ENCODE measurements around the gene DNAJC13.

DNAJC13 gene

GRCh38 chr3:132464066-132464465 lies 46.8 kb downstream of the DNAJC13 start:
- peaks cover 87% of the 10 kb centered on the region for H3K36me3 ChIP-seq (ENCODE audit: insufficient read depth, insufficient read length, low read length)
- no peak overlapping the region for H3K4me3 ChIP-seq (ENCODE audit: insufficient read length, low read depth)
- H3K27me3 ChIP-seq (ENCODE audit: insufficient read depth, insufficient read length) = no peaks in the 10 kb centered on the region
- H3K9me3 ChIP-seq (ENCODE audit: insufficient read depth, low read length) = 0 out of 2 replicates have a peak, but pooled peaks cover 7% of the 10 kb centered on the region
- no peak overlapping the region for H3K9ac ChIP-seq (ENCODE audit: insufficient read length, low read depth)
- no peak for DNase-seq (ENCODE audit: low read depth, low spot score)
- no peaks in the 10 kb centered on the region for H3K4me1 ChIP-seq (ENCODE audit: insufficient read depth, insufficient read length)
- TF ChIP-seq SUZ12 (IDR thresholded peaks at IDR 0.05; ENCODE audit: extremely low read depth, insufficient read depth, insufficient read length) = no peak
- TF ChIP-seq YY1 (IDR thresholded peaks at IDR 0.05; ENCODE audit: insufficient read depth, insufficient read length) = no peak
- no peak for TF ChIP-seq ZNF274 (IDR thresholded peaks at IDR 0.05; ENCODE audit: low read depth, low read length)

GRCh38 chr3:132469326-132469725 lies 52.0 kb downstream of the DNAJC13 start:
- Histone ChIP-seq H3K27me3 (ENCODE audit: insufficient read depth, insufficient read length) (no peaks in the 10 kb centered on the region), H3K4me3 (ENCODE audit: insufficient read length, low read depth) (no peak overlapping the region), H3K9ac (ENCODE audit: insufficient read length, low read depth) (no peak overlapping the region), H3K36me3 (ENCODE audit: insufficient read depth, insufficient read length, low read length) (peaks cover 62% of the 10 kb centered on the region), H3K4me1 (ENCODE audit: insufficient read depth, insufficient read length) (no peaks in the 10 kb centered on the region), H3K9me3 (ENCODE audit: insufficient read depth, low read length) (peaks cover 17% of the 10 kb centered on the region; the same call in 1 of the 2 replicates)
- TF ChIP-seq ZNF274 (IDR thresholded peaks at IDR 0.05; ENCODE audit: low read depth, low read length) = no peak
- TF ChIP-seq SUZ12 (IDR thresholded peaks at IDR 0.05; ENCODE audit: extremely low read depth, insufficient read depth, insufficient read length) = no peak
- TF ChIP-seq YY1 (IDR thresholded peaks at IDR 0.05; ENCODE audit: insufficient read depth, insufficient read length) = no peak
- no peak for DNase-seq (ENCODE audit: low read depth, low spot score)

GRCh38 chr3:132486099-132486498 lies 68.8 kb downstream of the DNAJC13 start:
- Histone ChIP-seq H3K9me3 (ENCODE audit: insufficient read depth, low read length) (no peaks in the 10 kb centered on the region), H3K9ac (ENCODE audit: insufficient read length, low read depth) (no peak overlapping the region), H3K36me3 (ENCODE audit: insufficient read depth, insufficient read length, low read length) (peaks cover 74% of the 10 kb centered on the region), H3K4me3 (ENCODE audit: insufficient read length, low read depth) (no peak overlapping the region), H3K27me3 (ENCODE audit: insufficient read depth, insufficient read length) (no peaks in the 10 kb centered on the region), H3K4me1 (ENCODE audit: insufficient read depth, insufficient read length) (no peaks in the 10 kb centered on the region)
- no peak for TF ChIP-seq ZNF274 (IDR thresholded peaks at IDR 0.05; ENCODE audit: low read depth, low read length)
- no peak for TF ChIP-seq YY1 (IDR thresholded peaks at IDR 0.05; ENCODE audit: insufficient read depth, insufficient read length)
- TF ChIP-seq SUZ12 (IDR thresholded peaks at IDR 0.05; ENCODE audit: extremely low read depth, insufficient read depth, insufficient read length) = no peak
- DNase-seq (ENCODE audit: low read depth, low spot score) = no peak

- TF ChIP-seq SUZ12 (IDR thresholded peaks at IDR 0.05; ENCODE audit: extremely low read depth, insufficient read depth, insufficient read length) = no peak
- DNase-seq (ENCODE audit: low read depth, low spot score) = no peak
- Histone ChIP-seq H3K4me3 (ENCODE audit: insufficient read length, low read depth) (no peak overlapping the region), H3K9ac (ENCODE audit: insufficient read length, low read depth) (no peak overlapping the region), H3K27me3 (ENCODE audit: insufficient read depth, insufficient read length) (no peaks in the 10 kb centered on the region), H3K36me3 (ENCODE audit: insufficient read depth, insufficient read length, low read length) (peaks cover 78% of the 10 kb centered on the region), H3K4me1 (ENCODE audit: insufficient read depth, insufficient read length) (no peaks in the 10 kb centered on the region), H3K9me3 (ENCODE audit: insufficient read depth, low read length) (no peaks in the 10 kb centered on the region)
Measured at GRCh38 chr3:132488151-132488550, 70.8 kb downstream of the DNAJC13 start.

- Histone ChIP-seq H3K4me3 (ENCODE audit: insufficient read length, low read depth) (no peak overlapping the region), H3K36me3 (ENCODE audit: insufficient read depth, insufficient read length, low read length) (peaks cover 95% of the 10 kb centered on the region)
- TF ChIP-seq SUZ12 (IDR thresholded peaks at IDR 0.05; ENCODE audit: extremely low read depth, insufficient read depth, insufficient read length) = no peak
- no peak for TF ChIP-seq YY1 (IDR thresholded peaks at IDR 0.05; ENCODE audit: insufficient read depth, insufficient read length)
- TF ChIP-seq ZNF274 (IDR thresholded peaks at IDR 0.05; ENCODE audit: low read depth, low read length) = no peak
Measured at GRCh38 chr3:132499071-132499470, 81.8 kb downstream of the DNAJC13 start.

GRCh38 chr3:132503559-132503958 lies 86.3 kb downstream of the DNAJC13 start:
- no peak for DNase-seq (ENCODE audit: low read depth, low spot score)
- no peak overlapping the region for H3K4me3 ChIP-seq (ENCODE audit: insufficient read length, low read depth)
- H3K36me3 ChIP-seq (ENCODE audit: insufficient read depth, insufficient read length, low read length) = peaks cover 92% of the 10 kb centered on the region
- no peaks in the 10 kb centered on the region for H3K27me3 ChIP-seq (ENCODE audit: insufficient read depth, insufficient read length)
- H3K9me3 ChIP-seq (ENCODE audit: insufficient read depth, low read length) = no peaks in the 10 kb centered on the region
- no peaks in the 10 kb centered on the region for H3K4me1 ChIP-seq (ENCODE audit: insufficient read depth, insufficient read length)
- no peak for TF ChIP-seq ZNF274 (IDR thresholded peaks at IDR 0.05; ENCODE audit: low read depth, low read length)
- TF ChIP-seq YY1 (IDR thresholded peaks at IDR 0.05; ENCODE audit: insufficient read depth, insufficient read length) = no peak
- TF ChIP-seq SUZ12 (IDR thresholded peaks at IDR 0.05; ENCODE audit: extremely low read depth, insufficient read depth, insufficient read length) = no peak
- no peak overlapping the region for H3K9ac ChIP-seq (ENCODE audit: insufficient read length, low read depth)

More at GRCh38 chr3:132499071-132499470, 81.8 kb downstream of the DNAJC13 start:
- Histone ChIP-seq H3K9ac (ENCODE audit: insufficient read length, low read depth) (no peak overlapping the region), H3K4me1 (ENCODE audit: insufficient read depth, insufficient read length) (no peaks in the 10 kb centered on the region), H3K9me3 (ENCODE audit: insufficient read depth, low read length) (no peaks in the 10 kb centered on the region), H3K27me3 (ENCODE audit: insufficient read depth, insufficient read length) (no peaks in the 10 kb centered on the region)
- DNase-seq (ENCODE audit: low read depth, low spot score) = no peak

- Histone ChIP-seq H3K9me3 (ENCODE audit: insufficient read depth, low read length) (no peaks in the 10 kb centered on the region), H3K27me3 (ENCODE audit: insufficient read depth, insufficient read length) (no peaks in the 10 kb centered on the region), H3K9ac (ENCODE audit: insufficient read length, low read depth) (no peak overlapping the region), H3K4me1 (ENCODE audit: insufficient read depth, insufficient read length) (no peaks in the 10 kb centered on the region), H3K36me3 (ENCODE audit: insufficient read depth, insufficient read length, low read length) (peaks cover 92% of the 10 kb centered on the region), H3K4me3 (ENCODE audit: insufficient read length, low read depth) (no peak overlapping the region)
- no peak for DNase-seq (ENCODE audit: low read depth, low spot score)
- TF ChIP-seq ZNF274 (IDR thresholded peaks at IDR 0.05; ENCODE audit: low read depth, low read length) = no peak
- TF ChIP-seq SUZ12 (IDR thresholded peaks at IDR 0.05; ENCODE audit: extremely low read depth, insufficient read depth, insufficient read length) = no peak
- TF ChIP-seq YY1 (IDR thresholded peaks at IDR 0.05; ENCODE audit: insufficient read depth, insufficient read length) = no peak
Measured at GRCh38 chr3:132504375-132504933, 87.2 kb downstream of the DNAJC13 start.
